Upper lobe of left lung (tissue), 4 donors: ENCODE data around the gene DNAH3.

ENCODE experiments used
- EP300 ChIP-seq, 4 donors: sonication (generic); formaldehyde crosslinking; IDR thresholded peaks; one replicate each; pipeline ENCODE4 v1.5.1; 2017; ENCODE audit warnings: antibody characterized with exemption in 4 of 4, control low read depth in 2 of 4
- POLR2A ChIP-seq, 4 donors: fragments of 450-650 bp; IDR thresholded peaks; one replicate each; pipeline ENCODE4 v1.5.1; 2016 to 2017; ENCODE audit warnings: antibody characterized with exemption in 4 of 4, mild to moderate bottlenecking in 2 of 4
- POLR2AphosphoS5 ChIP-seq, 2 donors: sonication (generic); formaldehyde crosslinking; IDR thresholded peaks; one replicate each; pipeline ENCODE4 v1.5.1; 2017; ENCODE audit warnings: antibody characterized with exemption in 2 of 2
- TF ChIP-seq, protein P1 (sequence below), 6 experiments: fragments of 450-650 bp in 4 of 6; fragments of 200-600 bp in 2 of 6; sonication (generic) in 2 of 6; IDR thresholded peaks; one replicate each; pipeline ENCODE4 v1.5.1; 2016 to 2019; ENCODE audit warnings: antibody characterized with exemption in 6 of 6

DNA sequence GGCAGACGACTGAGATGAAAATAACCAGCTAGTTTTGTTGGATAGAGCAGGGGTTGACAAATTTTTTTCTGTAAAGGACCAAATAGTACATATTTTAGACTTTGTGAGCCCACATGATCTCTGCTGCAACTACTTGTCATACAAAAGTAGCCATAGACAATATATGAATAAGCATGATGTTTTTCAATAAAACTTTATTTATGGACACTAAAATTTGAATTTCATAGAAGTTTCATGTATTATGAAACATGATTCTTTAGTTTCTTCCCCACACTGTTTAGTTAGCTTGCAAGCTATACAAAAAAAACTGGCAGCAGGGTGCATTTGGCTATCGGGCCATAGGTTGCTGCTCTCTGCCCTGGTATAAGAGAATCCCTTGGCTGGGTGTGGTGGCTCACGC lies 193.5 kb downstream of the DNAH3 start:
- TF ChIP-seq, protein P1, sequence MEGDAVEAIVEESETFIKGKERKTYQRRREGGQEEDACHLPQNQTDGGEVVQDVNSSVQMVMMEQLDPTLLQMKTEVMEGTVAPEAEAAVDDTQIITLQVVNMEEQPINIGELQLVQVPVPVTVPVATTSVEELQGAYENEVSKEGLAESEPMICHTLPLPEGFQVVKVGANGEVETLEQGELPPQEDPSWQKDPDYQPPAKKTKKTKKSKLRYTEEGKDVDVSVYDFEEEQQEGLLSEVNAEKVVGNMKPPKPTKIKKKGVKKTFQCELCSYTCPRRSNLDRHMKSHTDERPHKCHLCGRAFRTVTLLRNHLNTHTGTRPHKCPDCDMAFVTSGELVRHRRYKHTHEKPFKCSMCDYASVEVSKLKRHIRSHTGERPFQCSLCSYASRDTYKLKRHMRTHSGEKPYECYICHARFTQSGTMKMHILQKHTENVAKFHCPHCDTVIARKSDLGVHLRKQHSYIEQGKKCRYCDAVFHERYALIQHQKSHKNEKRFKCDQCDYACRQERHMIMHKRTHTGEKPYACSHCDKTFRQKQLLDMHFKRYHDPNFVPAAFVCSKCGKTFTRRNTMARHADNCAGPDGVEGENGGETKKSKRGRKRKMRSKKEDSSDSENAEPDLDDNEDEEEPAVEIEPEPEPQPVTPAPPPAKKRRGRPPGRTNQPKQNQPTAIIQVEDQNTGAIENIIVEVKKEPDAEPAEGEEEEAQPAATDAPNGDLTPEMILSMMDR (IDR thresholded peaks at IDR 0.05): no peak
- TF ChIP-seq POLR2AphosphoS5 (IDR thresholded peaks at IDR 0.05): no peak
- no peak for TF ChIP-seq POLR2A (IDR thresholded peaks at IDR 0.05)
- TF ChIP-seq EP300 (IDR thresholded peaks at IDR 0.05): no peak
